ENCODE measurements around the gene UBA6.
"Not testable (repeated sequence)": the region's sequence is repeated elsewhere in the genome, so short reads cannot be mapped to it uniquely, and the experiment has no call there.

Gene UBA6

DNA sequence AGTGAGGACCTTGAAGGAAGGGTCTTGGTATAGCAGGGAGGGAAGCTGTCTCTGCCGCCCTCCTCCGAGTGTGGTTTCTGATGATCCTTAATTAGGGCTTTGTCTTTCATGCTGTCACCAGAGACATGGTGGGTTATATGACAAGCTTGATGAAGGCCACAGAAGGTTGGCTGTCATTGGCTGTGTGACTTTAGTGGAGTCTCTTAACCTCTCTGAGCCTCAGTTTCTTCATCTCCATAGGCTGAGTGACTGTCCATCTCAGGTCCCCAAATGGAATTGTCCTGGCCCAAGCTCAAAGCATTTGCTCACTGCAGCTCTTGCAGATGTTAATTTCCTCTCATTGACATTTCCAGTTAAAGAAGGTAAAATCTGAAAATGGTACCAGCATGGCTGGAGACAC is 16.6 kb upstream of the UBA6 start:
- no peak overlapping the region for H3K4me3 ChIP-seq
- H3K27ac ChIP-seq, result no peak overlapping the region

DNA sequence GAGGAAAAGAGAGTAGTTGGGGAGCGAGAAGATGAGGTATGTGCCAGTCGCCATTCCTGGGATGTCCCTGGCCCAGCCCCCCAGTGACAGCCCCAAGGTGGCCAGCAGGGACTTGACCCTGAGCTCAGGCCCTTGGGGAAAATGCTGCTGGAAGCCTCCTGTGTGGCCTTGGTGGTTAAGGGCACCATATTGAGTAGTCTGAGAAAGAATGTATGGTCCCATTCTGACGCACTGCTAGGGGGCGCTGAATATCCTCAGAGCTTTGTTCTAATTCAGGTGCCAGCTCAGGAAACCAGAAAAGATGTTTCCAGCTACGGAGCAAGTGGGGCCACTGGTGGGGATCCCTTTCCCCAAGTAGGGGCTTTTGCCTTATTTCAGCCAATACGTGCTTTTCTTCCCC is 14.0 kb upstream of the UBA6 start:
- H3K27ac ChIP-seq, result no peak overlapping the region
- H3K4me3 ChIP-seq, result no peak overlapping the region

DNA sequence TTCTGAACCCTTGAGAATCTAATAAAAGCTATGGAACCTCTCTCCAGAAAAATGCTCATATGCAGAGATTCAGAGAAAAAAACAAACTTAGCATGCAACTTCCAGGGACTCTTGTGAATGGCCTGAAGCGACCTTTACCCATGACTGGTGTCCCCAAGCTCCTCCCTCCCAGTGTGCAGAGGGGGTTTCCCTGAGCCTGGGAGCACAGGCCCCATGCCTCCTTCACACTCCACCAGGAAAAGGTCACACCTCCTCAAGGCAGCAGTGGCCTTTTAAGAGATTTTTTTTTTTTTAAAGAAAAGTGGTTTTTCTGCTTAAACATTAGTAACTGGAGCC is 13.3 kb upstream of the UBA6 start:
- peak overlapping the region in 3 of 21 experiments; percentile 56 to 65 (median 61) for H3K27ac ChIP-seq
- H3K4me3 ChIP-seq, result no peak overlapping the region

DNA sequence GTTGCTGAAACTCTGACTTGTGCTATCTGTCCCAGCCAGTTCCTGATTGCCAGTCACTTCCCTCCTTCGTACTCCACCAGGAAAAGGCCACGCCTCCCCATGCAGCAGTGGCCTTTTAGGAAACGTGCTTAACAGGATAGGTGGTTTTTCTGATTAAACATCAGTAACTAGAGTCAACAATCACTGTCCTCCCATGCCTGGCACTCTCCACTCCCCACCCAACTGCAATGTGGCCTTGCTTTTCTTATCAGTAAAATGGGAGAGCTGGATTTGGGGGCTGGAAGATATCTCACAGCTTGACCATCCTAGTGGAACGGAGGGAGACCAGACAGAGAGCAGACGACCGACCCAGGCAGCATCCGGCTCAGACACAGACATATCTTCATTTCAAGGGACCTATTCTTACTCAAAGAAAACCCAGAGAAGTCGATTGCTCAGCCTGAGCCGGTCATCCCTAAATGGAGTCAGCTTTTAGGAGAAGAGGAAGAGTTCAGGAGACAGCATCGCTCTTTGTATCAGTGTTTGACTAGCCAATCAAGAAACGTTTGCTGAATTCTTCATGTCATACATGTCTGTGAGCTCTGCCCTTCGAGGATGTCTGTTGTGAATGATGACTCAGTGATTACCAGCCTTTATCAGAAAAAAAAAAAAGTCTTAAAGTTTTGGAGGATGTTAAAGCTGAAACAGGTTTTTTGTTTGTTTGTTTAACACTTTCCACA is 12.7 kb upstream of the UBA6 start:
- Histone ChIP-seq H3K27ac (peak overlapping the region in 14 of 21 experiments; percentile 1 to 65 (median 32)), H3K4me3 (no peak overlapping the region)

DNA sequence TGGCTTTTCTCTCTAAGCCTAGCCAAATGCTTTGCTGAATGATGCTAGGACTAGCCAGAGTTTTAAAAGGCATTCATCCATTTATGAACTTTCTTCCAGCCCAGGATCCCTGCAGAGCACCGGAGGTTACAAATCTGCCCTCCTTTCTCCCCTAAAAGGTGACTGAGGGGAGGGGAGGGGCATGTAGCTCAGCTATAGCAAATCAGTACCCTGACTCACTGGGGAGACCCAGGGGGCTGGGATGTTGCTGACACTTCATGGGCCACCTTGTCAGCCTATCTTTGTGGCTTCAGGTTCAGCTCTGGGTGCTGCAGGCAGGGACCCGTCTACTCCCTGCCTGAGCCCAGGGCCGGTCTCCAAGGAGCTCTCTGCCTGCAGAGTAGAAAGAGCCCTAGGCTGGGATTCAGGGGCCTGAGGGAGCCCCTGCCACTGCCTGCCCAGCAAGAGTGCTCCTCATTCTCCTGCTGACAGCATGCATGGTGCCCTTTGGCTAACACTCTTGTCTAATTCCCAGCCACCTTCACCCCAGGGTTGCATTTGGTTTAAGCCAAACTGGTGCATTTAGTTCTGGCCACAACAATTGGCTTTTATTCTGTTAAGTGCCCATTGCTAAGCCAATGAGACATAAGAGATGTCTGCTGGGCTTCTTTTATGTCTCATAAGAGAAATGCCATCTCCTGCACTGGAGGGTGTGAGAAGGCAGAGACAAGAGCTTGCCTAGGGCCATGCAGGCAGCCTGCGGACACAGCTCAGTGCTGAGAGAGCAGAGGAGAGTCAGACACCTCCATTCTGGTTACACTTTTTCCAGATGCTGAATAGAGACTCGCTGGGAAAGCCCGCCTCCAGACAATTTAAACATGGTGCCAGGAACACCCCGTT is 11.9 kb upstream of the UBA6 start:
- H3K4me3 ChIP-seq, result no peak overlapping the region
- H3K27ac ChIP-seq, result peak overlapping the region in 8 of 21 experiments; percentile 26 to 56 (median 42)

DNA sequence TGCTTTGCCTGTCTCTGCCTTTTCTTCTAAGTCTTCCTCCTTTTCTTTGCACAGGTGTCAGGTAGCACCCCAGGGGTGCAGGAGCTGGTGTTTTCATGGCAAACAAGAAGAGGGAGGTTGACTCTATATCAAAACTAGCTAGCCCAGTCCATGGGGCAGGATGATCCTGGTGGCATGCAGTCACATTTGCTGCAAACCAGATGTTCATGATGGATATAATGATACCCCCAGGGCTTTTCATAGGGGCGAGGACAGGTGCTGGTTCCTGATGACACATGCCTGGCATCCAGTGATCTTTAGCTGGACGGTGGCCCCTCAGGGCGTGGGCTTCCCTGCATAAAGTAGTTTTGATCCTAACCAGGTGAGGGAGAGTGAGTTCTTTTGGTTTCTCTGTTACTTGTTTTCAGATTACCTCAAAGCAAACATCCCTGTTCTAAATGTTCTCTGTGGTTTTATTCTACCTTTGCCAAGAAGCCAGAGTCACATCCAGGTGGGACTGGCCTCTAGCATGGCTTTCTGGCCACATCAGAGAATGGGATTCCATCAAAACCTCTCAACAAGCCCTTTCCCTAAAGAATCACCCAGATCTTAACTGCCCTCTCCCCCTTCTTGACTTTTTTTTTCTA is 11.2 kb upstream of the UBA6 start:
- no peak overlapping the region for H3K27ac ChIP-seq
- H3K4me3 ChIP-seq, result no peak overlapping the region

DNA sequence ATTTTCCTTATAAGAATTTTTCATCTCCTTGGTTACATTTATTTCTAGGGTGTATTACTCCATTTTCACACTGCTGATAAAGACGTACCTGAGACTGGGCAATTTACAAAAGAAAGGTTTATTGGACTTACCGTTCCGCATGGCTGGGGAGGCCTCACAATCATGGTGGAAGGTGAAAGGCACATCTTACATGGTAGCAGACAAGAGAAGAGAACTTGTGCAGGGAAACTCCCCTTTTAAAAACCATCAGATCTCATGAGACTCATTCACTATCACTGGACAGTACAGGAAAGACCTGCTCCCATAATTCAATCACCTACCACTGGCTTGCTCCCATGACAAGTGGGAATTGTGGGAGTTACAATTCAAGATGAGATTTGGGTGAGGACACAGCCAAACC is 5.7 kb upstream of the UBA6 start:
- not testable (repeated sequence) for H3K4me3 ChIP-seq, H3K27ac ChIP-seq

DNA sequence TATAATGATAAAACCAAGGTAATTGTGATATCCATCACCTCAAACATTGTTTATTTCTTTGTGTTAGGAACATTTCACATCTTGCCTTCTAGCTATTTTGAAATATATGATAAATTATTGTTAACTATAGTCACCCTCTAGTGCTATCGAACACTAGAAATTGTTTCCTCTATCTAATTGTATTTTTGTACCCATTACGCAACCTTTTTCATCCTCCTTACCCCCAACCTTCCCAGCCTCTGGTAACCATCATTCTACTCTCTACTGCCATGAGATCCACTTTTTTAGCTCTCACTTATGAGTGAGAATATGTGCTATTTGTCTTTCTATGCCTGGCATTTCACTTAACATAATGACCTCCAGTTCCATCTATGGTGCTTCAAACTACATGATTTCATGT is 3.9 kb upstream of the UBA6 start:
- Histone ChIP-seq H3K4me3 (no peak overlapping the region), H3K27ac (no peak overlapping the region)

DNA sequence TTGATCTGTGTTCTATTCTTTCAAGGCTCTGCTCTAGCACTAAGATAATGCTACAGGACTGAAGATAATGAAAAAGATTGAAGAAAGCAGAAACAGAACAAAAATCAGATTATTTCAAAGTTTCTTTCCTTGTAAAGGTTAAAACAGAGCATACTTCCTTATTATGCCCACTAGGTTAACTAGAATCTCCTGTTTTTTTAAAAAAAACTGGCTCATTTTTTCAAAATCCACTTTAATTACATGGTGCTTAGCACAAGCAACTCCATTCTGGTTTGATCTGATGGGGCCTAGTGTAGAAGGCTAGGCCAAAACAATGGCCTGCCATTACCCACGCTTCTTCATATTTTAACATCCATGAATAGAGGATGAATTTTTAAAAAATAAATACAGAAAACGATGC is 1.2 kb upstream of the UBA6 start:
- H3K27ac ChIP-seq, result peak overlapping the region in 2 of 21 experiments; percentile 6 to 98
- peak overlapping the region in 2 of 7 experiments; percentile 91 to 97 for H3K4me3 ChIP-seq

DNA sequence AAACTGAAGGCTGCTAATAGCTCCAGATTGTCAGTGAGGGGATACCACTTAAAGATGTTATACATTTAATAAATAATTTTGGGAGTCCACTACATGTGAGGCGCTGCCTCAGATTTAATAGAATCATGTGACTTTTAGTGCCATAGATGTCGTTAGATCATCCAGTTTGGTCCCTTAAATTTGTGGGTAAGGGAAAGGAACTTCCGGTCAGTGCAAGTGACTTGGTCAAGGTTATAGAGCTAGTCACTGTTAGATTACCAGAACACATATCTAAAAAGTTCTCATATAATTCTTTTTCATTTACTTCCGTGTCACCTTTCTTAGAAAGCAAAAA is 529 bp upstream of the UBA6 start:
- H3K27ac ChIP-seq, result peak overlapping the region in 19 of 21 experiments; percentile 6 to 99 (median 91)
- peak overlapping the region; percentile 72 to 97 (median 88) for H3K4me3 ChIP-seq

DNA sequence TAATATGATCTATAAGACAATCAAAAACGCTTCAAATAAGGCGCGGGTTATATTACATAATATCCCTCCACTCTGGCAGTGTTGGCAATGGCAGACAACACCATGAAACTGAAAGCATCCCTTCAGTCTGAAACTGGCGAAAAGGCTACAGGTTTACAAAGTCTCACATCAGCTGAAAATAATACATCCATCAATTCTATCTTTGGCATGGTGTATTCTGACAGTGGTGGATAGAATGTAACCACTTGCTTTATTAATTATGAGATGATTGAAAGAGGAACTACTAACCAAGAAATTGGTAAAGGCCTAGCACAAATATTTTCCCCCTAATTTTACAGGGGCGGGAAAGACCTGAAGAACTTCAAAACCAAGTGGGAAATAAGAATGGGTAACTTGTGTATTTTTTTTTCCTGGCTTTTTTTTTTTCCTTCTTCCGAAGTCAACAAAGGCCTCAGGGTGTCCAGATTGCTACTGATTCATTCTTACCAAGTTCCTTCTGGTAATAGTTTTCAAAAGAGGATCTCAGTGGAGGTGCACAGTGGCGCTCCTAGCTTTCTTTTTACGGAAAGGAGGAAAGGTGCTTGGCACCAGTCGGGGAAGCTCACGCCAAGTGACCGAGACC is 728 bp downstream of the UBA6 start:
- H3K27ac ChIP-seq, result peak overlapping the region; percentile 68 to 99 (median 92)
- H3K4me3 ChIP-seq, result peak overlapping the region; percentile 72 to 97 (median 88)

DNA sequence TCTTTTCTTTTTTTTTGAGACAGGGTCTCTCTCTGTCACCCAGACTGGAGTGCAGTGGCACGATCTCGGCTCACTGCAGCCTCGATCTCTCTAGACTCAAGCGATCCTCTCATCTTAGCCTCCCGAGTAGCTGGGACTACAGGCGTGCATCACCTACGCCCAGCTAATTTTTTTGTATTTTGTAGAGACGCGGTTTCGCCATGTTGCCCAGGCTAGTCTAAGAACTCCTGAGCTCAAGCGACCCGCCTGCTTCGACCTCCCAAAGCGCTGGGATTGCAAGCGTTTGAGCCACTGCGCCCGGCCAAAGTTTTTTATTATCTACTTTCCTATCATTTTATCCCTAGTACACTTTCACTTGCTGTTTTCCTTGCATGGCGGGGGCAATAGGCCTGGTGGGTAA is 1.4 kb downstream of the UBA6 start:
- peak overlapping the region in 6 of 7 experiments; percentile 72 to 97 (median 88) for H3K4me3 ChIP-seq
- peak overlapping the region in 11 of 21 experiments; percentile 86 to 98 (median 92) for H3K27ac ChIP-seq

DNA sequence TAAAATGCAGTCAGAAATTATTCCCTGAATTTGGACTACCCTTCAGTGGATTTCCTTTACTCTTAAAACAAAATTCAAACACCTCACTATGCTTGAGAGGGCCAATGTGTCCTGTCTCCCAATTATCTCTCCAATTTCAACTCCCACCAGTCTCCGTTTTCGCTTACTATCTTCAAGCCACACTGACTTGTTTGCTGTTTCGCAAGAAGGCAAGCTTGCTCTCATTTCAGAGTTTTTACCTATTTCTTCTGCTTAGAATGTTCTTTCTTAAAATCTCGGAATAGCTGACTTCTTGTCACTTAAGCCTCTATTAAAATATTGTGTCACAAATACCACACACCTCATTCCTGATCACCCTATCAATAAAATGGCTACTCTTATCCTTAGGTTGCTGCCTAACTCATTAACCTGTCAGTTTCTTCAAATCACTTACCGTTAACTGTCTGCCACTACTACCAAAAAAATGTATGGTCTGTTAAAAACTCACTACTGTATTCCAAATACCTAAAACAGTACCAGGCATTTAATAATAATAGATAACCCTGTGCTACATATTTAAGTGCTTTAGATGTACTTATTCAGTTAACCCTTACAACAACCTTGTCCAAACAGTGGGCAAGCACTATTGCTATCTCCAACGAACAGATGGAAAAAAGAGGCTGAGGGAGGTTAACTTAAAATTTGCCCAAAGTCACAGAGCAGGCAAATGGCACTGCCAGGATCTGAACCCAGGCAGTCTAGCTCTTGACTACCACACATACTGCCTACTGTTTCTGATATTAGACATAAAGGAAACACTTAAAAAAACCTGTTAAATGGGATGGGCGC is 2.9 kb downstream of the UBA6 start:
- Histone ChIP-seq H3K27ac (peak overlapping the region in 1 of 21 experiments; percentile 39), H3K4me3 (no peak overlapping the region)

DNA sequence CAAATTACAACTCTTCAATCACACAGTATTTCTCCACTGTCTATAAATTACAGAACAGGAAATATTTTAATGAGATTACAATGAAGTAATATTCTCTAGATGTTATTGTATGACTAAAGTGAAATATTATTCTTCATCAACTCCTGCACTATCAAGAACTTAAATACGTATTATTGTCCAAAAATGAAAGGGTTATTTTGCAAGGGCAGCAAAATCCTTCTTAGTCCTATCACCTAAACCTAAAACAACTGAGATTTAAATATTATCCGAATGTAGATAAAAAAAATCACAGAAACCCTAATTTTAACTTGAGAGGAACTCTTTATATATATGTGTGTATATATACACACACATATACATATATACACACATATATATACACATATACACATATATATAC is 4.9 kb downstream of the UBA6 start:
- Histone ChIP-seq H3K4me3 (no peak overlapping the region), H3K27ac (no peak overlapping the region)

DNA sequence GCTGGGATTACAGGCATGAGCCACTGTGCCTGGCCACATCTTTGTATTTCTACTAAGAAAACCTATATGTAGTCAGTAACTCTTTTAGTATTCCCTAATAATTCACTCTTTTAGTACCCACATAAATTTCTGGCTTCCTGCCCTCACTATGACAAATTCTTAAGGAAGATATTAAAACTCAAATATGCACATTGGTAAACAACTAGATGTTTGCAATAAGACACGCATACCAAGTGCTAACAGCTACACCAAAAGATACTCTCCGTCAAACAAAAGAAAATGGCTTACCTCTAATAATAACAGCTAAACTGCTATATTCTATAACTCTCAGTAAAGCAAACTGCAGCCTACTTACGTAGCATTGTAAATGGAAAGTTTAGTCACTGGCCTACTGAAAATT is 6.3 kb downstream of the UBA6 start:
- no peak overlapping the region for H3K27ac ChIP-seq
- no peak overlapping the region for H3K4me3 ChIP-seq

DNA sequence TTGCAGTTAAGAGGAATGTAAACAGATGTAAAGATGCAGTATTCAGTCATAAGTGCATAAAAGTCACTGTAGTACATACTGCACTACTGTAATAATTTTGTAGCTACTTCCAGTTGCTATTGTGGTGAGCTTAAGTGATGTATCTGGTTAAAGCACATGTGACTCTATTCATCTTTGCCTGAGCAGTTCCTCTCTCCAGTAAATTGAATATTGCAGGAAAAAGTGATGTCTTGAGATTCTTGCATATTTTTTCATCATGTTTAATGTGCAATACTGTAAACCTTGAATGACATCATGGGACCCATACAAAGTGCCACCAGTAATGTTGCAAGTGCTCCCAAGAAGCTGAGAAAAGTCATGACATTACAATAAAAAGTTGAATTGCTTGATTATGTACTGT is 9.6 kb downstream of the UBA6 start:
- no peak overlapping the region for H3K27ac ChIP-seq
- H3K4me3 ChIP-seq, result no peak overlapping the region

DNA sequence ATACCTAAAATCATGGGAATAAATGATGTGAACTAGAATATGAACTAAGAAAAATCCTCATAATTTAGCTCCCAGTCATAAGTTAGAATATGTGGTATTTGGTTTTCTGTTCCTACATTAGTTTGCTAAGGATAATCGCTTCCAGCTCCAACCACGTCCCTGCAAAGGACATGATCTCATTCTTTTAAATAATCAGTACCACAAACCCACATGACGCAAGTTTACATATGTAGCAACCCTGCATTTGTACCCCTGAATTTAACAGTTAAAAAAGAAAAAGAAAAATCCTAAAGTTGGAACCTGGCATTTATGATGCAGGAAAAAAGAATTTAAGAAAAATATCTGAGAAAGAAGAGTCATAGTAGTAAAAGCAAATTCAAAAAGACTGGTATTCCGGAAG is 13.3 kb downstream of the UBA6 start:
- H3K27ac ChIP-seq, result no peak overlapping the region
- no peak overlapping the region for H3K4me3 ChIP-seq

DNA sequence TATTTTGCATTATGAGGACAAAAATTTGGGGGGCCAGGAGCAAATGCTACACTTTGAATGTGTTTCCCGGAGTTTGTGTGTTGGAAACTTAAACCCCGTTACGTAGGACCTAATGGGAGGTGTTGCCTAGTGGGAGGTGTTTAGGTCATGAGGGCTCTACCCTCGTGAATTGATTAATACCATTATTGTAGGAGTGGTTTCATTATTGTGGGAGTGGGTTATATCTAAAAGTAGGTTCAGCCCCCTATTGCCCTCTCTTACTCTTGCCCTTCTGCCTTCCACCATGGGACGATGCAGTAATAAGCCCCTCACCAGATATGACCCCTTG is 15.5 kb downstream of the UBA6 start:
- Histone ChIP-seq H3K4me3 (no peak overlapping the region), H3K27ac (peak overlapping the region in 1 of 21 experiments; percentile 14)

DNA sequence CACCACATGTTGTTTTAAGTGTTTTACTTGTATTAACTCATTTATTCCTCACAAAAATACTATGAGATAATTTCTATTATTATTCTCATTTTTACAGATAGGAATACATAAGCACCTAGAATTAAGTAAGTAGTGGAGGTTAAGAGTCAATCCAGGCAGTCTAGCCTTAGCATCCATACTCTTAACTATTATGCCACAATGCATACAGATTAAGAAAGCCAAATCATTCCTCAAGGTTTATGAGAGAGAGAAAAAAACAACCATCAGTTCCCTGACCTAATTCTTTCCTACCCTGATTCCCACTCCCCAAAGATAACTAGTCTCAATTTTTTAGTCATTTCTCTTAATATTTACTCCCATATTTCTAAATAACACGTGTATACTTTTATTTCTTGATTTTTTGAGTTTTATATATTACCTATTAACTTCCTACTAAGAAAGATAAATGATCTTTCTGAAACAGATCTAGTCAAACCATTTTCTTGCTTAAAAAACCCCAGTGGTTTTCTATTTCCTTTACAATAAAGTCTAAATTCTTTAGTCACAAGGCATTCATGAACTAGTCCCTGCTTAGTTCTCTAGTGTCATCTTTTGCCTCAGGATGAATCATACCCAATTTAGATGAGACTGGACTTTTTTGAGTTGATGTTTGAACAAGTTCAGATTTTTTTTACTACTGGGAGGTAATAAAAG is 16.0 kb downstream of the UBA6 start:
- no peak overlapping the region for H3K4me3 ChIP-seq
- H3K27ac ChIP-seq, result peak overlapping the region in 1 of 21 experiments; percentile 14

Measured in skin epidermis (tissue), 12 donors.